Hair follicular keratinocyte (primary cell): Measurements from ENCODE around the gene TNNC1. TPM values are rescaled to one million over a fixed set of nuclear protein-coding genes. Genes with fewer than 3 reads are reported as not detected.

Experiments
- total RNA-seq: library from RNA; depleted of rRNA; stranded (reverse); fragments of >200 nt; gene quantifications from 2 replicates; pipeline ENCODE4 v1.2.3, GENCODE V29; 2015

The TNNC1 gene
- total RNA-seq: not detected in 2 replicates

DNA sequence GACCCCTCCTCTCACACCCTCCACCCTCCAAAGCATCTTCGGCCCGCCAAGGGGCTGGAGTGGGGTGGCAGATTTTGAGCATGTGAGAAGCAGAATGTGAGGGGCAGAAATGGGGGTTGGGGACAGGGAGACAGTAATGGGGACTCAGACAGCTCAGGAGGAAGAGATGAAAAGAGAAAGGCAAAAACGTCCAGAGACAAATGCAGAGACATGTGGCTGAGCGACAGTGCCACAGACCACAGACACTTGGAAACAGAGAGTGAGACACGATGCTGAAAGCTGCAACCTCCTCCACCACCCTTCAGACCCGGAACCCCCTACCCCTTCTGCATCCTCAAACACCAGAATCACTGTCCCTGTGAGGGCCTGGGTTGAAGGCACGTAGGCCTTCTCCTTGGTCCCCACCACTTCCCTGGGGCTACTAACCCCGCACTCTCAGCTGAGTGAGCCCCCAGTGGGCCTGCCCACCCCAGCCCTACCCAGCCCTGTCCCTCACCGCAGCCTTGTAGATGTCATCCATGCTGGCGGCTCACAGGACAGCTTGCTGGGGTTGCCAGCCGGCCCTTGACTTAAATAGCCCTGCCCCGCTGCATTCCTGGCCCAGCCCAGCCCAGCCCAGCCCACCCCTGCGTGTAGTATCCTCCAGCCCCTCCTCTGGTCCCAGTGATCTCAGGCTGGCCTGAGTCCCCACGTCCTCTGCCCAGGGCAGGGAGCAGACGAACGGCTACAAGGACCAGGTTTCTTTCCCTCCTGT, at the start of gene TNNC1:
Gene TNNC1, minus strand, starts transcription at position 546 of the 754 bp plus-strand sequence. Its CDS starts 26 bp downstream, at position 520.

GRCh38 chr3:52494886-52495495, 41.1 kb upstream of the TNNC1 start, which contains the start of gene STAB1:
TSS of gene STAB1 (plus strand) at chr3:52495338. CDS start at chr3:52495414, 76 bp downstream.

DNA sequence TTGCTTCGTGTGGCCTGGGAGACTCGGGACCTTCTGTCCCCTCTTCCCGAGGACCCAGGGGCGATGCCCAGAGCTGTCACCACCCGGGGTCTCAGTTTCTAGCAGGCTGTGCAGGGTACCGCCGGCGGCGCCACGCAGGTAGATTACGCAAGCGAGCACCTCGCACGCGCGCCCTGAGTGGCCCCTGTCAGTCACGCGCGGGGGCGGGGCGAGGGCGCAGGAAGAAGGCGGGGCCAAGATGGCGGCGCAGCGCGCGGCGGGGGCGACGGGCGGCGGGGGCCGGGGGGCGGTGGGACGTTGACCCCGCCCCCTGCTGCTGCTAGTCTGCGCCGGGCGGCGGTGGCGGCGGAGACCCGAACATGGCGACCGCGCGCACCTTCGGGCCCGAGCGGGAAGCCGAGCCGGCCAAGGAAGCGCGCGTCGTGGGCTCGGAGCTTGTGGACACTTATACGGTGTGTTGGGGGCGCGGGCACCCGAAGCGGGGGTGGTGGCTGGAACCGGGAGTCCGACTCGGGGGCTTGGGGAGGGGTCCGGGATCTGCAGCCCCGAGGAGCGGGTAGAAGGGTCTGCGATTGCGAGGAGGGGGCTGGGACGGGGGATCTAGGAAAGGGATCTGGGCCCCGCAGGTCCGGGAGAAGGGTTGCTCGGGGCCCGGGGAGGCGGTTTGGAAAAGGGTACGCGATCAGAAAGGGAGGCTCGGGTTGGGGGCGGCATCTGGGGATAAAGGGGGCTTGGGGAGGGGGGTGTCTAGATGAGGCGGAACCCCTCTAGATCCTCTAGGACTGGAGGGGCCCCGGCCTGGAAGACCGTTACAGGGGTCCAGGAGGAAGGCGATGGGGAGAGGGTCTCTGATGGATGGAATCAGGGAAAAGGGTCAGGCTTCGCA, 1.7 kb upstream of the TNNC1 start, which contains the start of gene NISCH:
Gene NISCH, plus strand, starts transcription at position 322 of the 886 bp plus-strand sequence. Its CDS starts 38 bp downstream, at position 360.

GRCh38 chr3:52444860-52445793, 8.7 kb downstream of the TNNC1 start, which contains the start of gene SEMA3G:
TSS of gene SEMA3G (minus strand) at chr3:52445103. CDS start at chr3:52445027, 76 bp downstream.

Other genes with a start within 250 kb of the TNNC1 start
- not detected in 2 replicates for gene TLR9, start 228.4 kb downstream of the TNNC1 start, total RNA-seq
- 149 and 181 TPM in 2 replicates for gene TWF2, start 214.9 kb downstream of the TNNC1 start, total RNA-seq
- 7.6 and 9.9 TPM in 2 replicates for gene PPM1M, start 208.3 kb downstream of the TNNC1 start, total RNA-seq
- gene WDR82, start 175.4 kb downstream of the TNNC1 start, total RNA-seq: 44.5 and 51.0 TPM in 2 replicates
- gene GLYCTK, start 166.2 kb downstream of the TNNC1 start, total RNA-seq: 10.3 and 15.7 TPM in 2 replicates
- 0.27 and 0.86 TPM in 2 replicates for gene DNAH1, start 137.7 kb downstream of the TNNC1 start, total RNA-seq
- 67.8 and 98.0 TPM in 2 replicates for gene BAP1, start 44.0 kb downstream of the TNNC1 start, total RNA-seq
- gene PHF7, start 43.4 kb downstream of the TNNC1 start, total RNA-seq: 7.6 and 10.2 TPM in 2 replicates
- gene SEMA3G, start 8.9 kb downstream of the TNNC1 start, total RNA-seq: 0.46 TPM in 1 of 2 replicates, not detected in the other
- 24.4 and 36.2 TPM in 2 replicates for gene NISCH, start 1.6 kb upstream of the TNNC1 start, total RNA-seq
- under 0.01 TPM in 1 of 2 replicates, not detected in the other for gene STAB1, start 41.3 kb upstream of the TNNC1 start, total RNA-seq
- gene NT5DC2, start 79.8 kb upstream of the TNNC1 start, total RNA-seq: 134 and 189 TPM in 2 replicates
- 7.2 and 12.3 TPM in 2 replicates for gene UQCC5, start 82.6 kb upstream of the TNNC1 start, total RNA-seq
- 20.4 and 33.0 TPM in 2 replicates for gene PBRM1, start 231.9 kb upstream of the TNNC1 start, total RNA-seq
- gene GNL3, start 232.0 kb upstream of the TNNC1 start, total RNA-seq: 68.1 and 106 TPM in 2 replicates